ENCODE results near the gene ARHGEF33. TPM values are rescaled to one million over a fixed set of nuclear protein-coding genes. Genes with fewer than 3 reads are reported as not detected.

The ARHGEF33 gene
- total RNA-seq, 1 experiment from 2014 or later = 1.9 TPM

DNA sequence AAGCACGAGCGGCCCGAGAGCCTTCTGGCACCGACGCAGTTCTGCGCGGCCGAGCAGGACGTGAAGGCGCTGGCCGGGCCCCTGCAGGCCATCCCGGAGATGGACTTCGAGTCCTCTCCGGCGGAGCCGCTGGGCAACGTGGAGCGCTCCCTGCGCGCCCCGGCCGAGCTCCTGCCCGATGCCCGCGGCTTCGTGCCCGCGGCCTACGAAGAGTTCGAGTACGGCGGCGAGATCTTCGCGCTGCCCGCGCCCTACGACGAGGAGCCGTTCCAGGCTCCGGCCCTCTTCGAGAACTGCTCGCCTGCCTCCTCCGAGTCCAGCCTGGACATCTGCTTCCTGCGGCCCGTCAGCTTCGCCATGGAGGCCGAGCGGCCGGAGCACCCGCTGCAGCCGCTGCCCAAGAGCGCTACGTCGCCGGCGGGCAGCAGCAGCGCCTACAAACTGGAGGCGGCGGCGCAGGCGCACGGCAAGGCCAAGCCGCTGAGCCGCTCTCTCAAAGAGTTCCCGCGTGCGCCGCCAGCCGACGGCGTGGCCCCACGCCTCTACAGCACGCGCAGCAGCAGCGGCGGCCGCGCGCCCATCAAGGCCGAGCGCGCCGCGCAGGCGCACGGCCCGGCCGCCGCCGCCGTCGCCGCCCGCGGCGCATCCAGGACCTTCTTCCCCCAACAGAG lies 70.4 kb downstream of the ARHGEF33 start:
- DNase-seq (ENCODE audit: low spot score) = no peak

DNA sequence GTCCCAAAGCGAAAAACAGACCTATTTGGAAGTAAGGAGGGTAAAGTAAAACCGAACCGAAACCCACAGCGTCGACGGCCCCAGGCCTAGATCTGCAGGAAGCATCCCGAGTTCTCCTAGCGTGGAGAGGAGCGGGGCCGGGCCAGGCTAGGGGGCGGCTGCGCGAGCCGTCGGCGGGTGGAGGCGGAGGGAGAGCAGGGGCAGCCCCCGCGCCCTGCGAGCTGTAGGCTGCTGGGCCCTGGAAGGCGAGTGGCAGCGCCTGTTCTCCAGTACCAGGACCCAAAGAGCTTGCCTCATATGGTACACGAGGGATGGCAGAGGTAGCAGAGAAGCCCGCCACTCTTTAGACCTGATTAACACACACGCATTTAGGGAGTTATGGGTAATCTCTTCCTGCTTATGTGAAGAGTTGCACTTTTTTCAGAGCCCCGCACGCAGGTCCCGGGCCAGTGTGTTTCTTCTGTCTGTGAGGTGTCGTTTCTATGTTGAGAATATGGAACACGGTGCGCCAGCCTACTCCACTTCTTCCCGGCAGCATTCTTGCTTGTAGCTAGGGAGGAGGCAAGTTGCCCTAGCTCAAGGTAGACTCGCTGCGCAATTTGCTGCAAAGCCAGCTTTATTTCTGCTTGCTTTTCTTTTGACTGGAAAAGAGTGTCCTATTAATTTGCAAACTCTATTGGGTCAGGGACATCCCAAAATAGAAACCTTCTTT lies 71.1 kb downstream of the ARHGEF33 start:
- no peak for DNase-seq (ENCODE audit: low spot score)

DNA sequence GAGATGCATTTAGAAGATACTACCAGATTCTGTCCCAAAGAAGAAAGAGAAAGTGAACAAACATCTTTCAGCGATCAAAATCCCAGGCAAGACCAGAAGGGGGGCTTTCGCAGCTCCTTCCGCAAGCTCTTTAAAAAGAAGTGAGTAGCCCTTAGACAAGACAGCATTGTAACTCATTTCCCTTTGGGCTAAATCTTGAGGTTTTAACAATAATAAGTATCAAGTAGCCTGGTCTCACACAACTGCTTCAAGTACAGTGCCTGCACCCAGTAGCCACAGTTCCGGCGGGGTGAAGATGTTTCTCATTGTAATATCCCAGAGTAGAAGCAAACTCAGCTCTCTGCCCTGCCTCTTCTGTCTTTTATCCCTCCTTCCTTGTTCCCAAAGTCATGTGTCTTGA lies 76.3 kb downstream of the ARHGEF33 start:
- DNase-seq (ENCODE audit: low spot score) = no peak

DNA sequence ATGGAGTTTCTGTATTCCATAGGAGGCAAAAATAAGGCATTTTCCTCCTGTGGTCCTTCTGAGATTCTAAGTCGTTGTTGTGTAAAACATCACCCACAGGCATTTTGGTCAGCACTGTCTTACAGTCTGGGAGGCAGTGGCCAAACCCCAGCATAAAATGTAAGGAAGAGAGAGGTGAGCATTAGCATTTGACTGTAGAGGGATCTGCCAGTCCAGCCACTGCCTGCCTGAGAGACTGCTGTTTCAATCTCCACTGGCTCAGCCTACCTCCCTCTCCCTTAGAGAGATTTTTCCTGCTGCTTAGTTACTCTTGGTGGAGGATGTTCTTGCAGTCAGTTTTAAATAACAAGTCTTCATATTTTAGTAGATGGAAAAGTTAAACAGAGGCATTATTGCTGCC lies 77.0 kb downstream of the ARHGEF33 start:
- DNase-seq (ENCODE audit: low spot score) = no peak

DNA sequence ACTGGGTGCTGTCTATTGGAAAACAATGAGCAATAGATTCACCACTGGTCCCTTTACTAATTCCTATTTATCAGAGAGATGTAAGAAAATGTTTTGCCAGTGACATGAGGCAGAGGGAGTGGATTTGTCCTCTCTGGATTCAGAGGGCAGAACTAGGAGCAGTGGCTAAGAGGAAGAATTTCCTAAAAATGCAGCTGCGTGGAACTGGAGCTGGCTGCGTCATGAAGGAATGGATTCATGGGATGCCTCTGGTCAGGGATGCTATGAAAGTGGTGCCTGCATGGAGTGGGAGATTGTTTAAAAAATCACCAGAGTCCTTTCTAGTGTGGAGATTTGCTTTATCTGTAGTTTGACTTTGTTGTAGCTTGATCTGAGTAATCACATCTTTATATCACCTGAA lies 78.3 kb downstream of the ARHGEF33 start:
- DNase-seq (ENCODE audit: low spot score) = no peak

DNA sequence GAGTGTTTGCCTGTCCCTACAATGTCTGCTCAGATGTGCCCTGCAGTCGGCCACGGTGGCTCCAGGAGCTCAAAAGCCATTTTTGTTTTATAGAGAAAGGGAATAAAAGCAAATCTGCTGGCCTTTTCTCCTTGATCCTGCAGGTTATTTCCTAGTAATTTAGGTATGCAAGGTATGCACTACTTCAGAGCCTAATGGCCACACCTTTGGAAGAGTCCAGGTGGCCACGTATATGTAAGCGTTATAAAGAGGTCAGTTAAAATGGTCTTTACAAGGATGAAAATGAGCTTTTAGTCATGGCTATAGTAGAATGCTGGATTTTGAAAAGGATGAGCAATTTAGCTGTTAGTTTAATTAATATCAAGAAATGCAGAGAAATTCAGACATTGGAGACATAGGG lies 81.7 kb downstream of the ARHGEF33 start:
- no peak for DNase-seq (ENCODE audit: low spot score)

DNA sequence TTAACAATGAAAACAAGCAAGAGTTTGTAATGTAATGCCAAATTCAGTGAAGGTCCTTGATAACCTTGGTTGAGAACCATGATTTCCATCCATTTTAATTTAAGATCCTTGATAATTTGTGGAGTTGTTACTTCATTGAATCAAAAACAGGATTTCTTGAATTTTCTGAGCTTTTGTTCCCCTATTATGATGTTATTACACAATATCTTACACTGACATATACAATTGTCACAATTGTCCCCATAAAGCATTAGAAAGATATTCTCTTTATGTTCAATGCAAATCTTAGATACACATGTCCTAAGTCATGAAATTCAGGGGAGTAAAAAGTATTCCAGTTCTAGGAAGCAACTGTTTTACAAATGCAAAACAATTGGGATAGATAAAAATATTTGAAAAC lies 83.6 kb downstream of the ARHGEF33 start:
- DNase-seq (ENCODE audit: low spot score) = no peak

DNA sequence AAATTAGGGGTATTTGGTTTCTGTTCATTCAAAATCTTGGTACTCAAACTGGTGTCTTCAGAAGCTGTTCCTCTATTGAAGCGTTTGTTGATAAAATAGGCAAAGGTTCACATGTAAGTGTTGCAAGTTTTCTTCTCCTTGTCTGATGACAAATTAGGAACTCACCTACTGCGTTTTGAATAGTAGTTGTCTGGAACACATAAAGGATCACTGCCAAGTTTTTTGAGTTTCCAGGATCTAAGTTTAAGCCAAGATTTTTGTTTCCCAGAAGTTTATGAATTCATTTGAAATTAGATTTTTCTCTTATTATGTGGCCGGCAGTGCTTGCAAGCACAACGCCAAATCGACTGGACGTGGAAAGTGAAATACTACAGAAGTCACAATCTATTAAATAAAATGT lies 85.4 kb downstream of the ARHGEF33 start:
- DNase-seq (ENCODE audit: low spot score) = no peak

DNA sequence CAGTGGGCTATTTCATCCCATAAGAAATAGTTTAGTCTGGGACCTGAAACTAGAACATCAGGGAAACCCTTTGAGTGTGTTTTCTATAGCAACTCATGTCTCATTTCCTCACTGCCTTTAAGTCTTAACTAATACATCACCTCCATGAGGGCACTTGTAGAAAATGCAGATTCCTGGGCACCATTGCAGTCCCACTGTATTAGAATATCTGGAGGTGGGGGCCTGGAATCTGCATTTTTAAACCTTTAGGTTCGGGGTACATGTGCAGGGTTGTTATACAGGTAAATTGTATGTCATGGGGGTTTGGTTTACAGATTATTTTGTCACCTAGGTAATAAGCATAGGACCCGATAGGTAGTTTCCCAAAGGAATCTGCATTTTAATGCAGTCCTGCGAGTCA lies 87.4 kb downstream of the ARHGEF33 start:
- DNase-seq (ENCODE audit: low spot score) = no peak

DNA sequence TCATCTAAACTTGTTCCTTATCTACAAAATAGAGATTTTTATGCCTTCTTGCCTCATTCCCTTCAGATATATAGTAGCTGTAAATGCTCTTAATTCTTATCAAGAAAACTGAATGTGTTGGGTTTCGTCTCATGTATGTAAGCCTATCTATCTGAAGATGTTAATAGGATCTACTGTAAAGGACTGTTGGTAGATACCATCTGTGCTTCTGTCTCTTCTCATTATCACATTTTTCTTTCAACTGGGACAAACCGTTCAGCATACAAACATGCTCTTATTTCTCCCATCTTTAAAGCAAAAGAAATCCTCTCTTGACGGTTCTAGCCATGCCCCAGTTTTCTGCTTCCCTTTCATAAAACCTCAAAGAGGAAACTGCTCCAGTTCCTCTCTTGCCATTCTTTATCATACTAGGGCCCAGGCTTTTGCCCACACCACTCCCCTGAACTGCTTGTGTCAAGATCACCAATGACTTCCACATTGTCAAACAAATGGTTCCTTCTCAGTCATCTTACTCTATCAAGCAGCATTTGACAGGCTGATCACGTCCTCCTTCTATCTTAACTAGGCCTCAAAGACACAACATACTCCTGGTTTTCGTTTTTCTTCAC lies 88.7 kb downstream of the ARHGEF33 start:
- DNase-seq (ENCODE audit: low spot score) = no peak

DNA sequence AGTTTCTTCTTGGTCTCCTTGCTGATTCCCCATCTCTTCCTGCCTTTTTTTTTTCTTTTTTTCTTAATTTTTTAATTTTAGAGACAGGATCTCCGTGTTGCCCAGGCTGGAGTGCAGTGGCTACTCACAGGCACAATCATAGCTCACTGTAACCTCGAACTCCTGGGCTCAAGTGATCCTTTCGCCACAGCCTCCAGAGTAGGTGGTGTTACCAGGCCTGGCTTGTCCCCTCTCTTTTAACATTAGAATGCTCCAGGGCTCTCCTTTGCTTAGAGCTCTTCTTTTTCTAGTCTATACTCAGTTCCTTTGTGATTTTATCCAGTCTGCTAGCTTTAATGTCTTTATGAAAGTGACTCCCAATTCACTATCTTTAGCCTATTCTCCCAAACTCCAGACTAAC lies 89.2 kb downstream of the ARHGEF33 start:
- DNase-seq (ENCODE audit: low spot score) = no peak

DNA sequence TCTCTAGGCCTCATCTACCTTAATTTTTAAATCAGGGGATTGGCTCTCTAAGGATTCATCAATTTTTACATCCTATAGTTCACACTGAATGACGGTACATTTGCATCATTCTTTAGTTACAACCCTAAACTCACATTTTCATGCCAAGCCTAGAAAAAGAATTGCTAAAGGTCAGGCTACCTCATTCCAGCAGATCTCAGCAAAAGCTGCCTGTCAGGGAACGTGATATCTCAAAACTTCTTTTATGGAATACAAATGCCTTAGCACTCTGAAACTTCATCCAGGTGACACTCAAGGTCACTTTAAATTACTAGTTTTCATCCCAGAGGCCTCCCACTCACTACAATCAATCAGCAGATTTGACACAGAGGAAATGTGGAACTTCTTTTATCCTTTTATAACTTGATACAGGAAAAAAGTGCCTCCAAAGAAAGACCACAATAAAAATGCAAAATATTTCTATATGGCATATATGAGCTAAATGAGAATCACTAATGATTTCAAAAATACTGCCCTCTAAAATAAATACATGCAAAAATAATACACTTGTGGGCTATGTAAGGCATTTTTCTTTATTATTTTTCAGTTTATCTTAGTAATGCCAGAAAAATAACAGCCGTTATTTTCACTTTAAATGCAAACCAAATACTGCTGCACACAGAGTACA lies 91.5 kb downstream of the ARHGEF33 start:
- no peak for DNase-seq (ENCODE audit: low spot score)

DNA sequence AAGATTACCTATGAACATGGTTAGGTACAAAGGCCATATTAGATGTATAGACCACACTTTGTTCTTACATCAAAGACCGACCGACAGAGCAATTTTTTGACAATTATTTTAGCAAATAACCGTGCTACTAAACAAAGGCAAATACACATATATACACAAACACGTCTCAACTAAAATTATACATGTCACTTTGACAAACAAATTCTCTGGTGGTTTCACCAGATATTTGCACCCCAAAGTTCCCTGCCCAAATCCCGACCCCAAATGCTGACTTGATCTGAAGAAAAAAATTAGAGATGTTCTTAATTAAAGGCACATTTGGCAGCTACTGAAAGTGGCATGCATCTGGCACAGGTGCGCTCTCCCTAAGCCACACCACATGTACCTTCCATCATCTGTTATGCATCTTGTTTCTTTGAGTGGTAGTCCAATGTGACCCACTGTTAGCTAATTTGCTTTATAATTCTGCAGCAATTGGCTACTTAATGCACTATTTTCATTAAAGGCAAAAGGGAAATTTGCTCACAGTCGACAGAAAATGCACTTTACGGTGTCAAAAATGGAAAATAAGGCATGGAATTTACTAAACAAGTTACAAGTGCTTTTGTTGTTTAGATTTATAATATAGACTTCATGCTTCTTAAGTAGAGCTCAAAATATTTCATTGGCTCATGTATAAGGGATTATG lies 92.1 kb downstream of the ARHGEF33 start:
- no peak for DNase-seq (ENCODE audit: low spot score)

DNA sequence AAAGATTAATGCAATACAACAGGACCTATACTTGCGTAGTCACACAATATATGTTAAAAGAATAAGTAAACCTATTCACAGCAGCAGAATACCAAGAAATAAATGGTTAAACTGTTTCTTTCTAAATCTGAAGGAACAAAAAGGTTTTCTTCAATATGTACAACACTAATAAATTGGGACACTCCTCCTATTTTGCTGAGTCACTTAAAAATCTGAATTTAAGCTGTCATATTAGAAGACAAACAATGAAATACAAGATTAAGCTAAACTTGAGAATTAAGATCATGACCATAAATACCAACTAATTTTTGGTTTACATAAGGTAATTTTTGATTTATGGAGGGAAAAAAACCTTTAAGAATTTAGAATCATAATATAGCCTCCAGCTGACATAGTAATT lies 92.8 kb downstream of the ARHGEF33 start:
- no peak for DNase-seq (ENCODE audit: low spot score)

DNA sequence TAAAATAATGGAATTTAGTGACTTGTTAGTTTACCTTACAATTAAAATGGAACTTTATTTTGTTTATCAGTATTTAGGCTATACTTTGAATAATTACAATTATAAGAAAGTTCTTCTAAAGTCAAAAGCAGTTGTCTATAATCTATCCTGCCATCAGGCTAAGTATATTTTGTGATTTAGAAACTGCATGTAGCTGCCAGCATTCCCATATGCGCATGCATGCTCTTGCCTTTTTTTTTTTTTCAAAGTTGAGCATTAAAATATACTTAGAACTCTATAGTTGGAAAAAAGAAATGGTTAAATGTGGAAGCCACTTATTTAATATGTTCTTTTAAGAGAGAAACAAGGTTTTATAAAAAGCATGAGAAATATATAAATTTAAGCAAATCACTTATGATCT lies 99.0 kb downstream of the ARHGEF33 start:
- no peak for DNase-seq (ENCODE audit: low spot score)

DNA sequence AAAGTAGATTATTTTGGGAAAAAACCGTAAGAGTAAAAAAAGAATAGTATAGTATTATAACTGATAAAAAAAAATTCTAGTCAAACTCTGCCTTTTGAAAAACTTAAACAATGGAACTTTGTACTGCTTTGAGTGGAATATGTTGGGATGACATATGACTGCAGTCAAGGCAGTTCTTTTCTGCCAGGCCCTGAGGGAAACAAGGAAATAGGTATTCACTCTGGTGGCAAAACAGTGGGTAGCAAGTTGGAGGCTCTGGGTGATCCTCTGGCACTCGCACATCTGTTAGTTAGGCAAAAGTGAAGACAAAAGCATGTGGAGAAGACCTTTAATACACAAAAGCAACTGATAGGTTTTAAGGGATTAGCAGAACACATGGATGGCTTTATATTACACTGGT lies 102.2 kb downstream of the ARHGEF33 start:
- no peak for DNase-seq (ENCODE audit: low spot score)

DNA sequence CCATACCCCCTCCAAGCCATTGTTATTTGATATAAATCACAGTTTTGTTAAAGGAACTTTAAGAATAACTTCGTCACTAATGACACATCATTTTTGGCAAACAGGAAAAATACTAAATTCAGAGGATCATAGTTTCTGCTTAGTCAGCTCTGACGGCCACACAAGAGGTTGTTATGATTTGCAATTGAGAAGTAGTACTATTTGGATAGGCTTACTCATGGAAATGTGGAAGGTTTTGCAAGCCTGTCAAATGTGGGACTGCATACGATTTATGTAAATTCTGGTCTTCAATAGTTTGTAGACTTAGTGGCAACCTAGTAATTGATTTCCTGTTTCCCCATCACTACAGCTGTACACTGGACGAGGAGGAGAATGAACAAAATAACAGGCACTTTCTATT lies 108.1 kb downstream of the ARHGEF33 start:
- DNase-seq (ENCODE audit: low spot score) = no peak

DNA sequence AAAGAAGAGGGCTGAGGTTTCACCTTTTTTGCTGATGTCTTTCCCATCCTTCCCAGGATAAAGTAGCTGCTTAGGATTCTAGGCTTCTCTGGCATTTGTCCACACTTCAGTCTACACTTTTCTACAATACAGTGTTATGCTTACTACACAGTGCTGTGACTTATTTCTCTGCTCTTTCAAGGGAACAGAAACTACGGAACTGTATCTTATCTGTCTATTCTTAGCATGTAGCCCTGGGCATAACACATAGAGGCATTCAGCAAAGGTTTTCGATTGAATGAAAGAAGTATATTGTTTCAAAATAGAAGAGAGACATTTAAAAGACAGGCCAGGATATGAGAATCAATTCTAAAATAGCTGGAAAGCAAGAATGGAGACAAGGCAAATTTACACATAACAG lies 110.9 kb downstream of the ARHGEF33 start:
- DNase-seq (ENCODE audit: low spot score) = no peak

DNA sequence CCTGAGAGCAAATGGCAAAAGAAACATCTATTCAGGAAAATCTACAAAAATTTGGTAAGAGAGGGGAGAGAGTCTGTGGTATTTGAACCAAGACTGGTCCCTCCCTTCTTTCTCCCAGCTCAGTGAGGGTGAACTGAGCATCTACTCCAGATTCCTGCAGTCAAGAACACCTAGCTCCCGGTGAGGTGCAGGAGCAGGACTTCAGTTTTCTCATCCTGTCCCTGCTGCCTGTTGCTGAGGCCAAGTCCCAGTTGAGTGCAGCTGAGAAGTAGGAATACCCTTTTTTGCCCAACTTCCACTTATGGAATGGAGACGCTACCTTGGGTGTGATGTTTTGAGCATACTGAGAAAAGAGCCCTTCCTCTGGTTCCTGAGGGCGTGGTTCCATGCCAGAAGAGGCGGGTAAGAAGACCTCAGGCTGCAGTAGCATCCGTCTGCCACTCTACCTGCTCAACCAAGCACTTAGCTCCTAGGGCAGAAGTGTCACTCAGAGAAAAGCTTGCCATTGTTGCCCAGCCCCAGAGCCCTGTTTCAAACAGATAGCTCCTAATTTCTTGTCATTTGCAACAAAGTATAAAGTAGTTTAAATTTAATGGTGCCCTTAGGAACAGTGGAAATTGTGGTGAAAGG lies 118.3 kb downstream of the ARHGEF33 start:
- DNase-seq (ENCODE audit: low spot score) = no peak

DNA sequence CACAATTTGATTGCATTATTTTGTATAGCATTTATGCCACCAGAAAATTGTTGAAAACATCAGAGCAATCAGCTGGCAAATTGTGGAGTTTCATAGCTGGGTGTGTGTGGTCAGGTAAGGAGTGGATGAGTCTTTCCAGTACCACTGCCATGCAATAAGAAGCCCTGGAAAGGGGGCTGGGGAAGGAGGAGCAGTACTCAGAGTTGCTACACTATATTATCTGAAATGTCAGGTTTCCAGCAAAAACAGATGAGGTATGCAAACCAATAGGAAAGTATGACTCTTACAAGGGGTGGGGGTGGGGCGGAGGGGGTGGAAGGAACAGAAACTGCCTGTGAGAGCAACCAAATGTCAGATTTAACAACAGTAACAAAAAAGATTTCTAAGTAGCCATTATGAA lies 119.0 kb downstream of the ARHGEF33 start:
- no peak for DNase-seq (ENCODE audit: low spot score)

DNA sequence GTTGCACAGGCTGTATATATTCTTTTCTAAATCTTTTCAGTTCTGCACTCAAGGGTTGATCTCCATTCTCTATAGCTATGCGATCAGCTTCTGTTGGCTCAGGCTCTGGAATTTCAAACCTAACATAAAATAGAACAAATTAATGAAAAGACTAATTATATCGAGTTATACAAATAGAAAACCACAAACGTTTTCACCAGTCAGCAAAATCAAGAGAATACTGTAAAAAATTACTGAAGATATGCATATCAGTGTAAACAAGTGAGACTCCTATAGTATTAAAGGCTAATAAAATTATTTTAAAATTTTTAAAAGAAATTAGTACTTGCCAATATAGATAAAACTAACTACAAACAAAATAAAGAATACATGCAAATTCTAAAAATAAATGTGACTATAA lies 124.2 kb downstream of the ARHGEF33 start:
- DNase-seq (ENCODE audit: low spot score) = no peak

DNA sequence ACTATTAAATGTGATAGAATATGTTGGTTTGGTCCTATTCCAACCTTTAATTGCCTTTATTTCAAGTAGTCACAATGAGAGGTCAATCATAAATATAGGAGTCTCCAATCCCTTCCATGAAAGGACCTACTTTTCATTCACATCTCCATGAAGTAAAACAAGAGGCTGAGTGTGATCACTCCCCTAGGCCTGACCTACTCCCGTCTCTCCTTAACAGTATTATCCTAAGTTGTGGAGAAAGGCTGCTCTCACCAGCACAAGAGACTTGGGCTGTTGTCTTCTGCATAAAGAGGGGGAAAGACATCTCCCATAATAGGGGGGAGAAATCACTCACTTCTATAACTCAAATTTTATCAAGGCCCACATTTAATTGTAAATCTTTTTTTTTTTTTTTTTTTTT lies 125.7 kb downstream of the ARHGEF33 start:
- DNase-seq (ENCODE audit: low spot score) = no peak

All from HT-29 (cell line).